HG03565 (cell line): ENCODE data around the gene TMEM106C.

Source experiments
- ATAC-seq: cut with Tn5 transposase; IDR thresholded peaks from one replicate; pipeline ENCODE4 v1.9.1; 2021; ENCODE audit warnings: mild to moderate bottlenecking, moderate library complexity; ENCODE audit not compliant: unreplicated experiment

Gene TMEM106C

GRCh38 chr12:47992776-47993175 is 29.4 kb downstream of the TMEM106C start:
- ATAC-seq, result no peak

GRCh38 chr12:47993491-47993890 is 30.1 kb downstream of the TMEM106C start:
- no peak for ATAC-seq

GRCh38 chr12:47995981-47996401 is 32.6 kb downstream of the TMEM106C start:
- no peak for ATAC-seq

GRCh38 chr12:47997321-47997720 is 33.9 kb downstream of the TMEM106C start:
- no peak for ATAC-seq

- no peak for ATAC-seq
These were observed 36.4 kb downstream of the TMEM106C start for GRCh38 chr12:47999816-48000215.

- ATAC-seq, result no peak
These were observed 37.6 kb downstream of the TMEM106C start for GRCh38 chr12:48000878-48001504.

- ATAC-seq, result no peak
These were observed 38.4 kb downstream of the TMEM106C start for GRCh38 chr12:48001505-48002413.

- ATAC-seq, result no peak
These were observed 39.0 kb downstream of the TMEM106C start for GRCh38 chr12:48002414-48002730.

GRCh38 chr12:48002773-48003218 is 39.4 kb downstream of the TMEM106C start:
- ATAC-seq, result no peak

- no peak for ATAC-seq
These were observed 40.0 kb downstream of the TMEM106C start for GRCh38 chr12:48003226-48004052.

GRCh38 chr12:48004053-48004941 is 40.9 kb downstream of the TMEM106C start, which contains the start of gene COL2A1:
COL2A1 (minus strand) TSS chr12:48004476; CDS start chr12:48004321, 155 bp downstream.
- ATAC-seq, result no peak

GRCh38 chr12:48005001-48005749 is 41.8 kb downstream of the TMEM106C start:
- no peak for ATAC-seq

GRCh38 chr12:48005750-48006021 is 42.3 kb downstream of the TMEM106C start:
- no peak for ATAC-seq

GRCh38 chr12:48007206-48007605 is 43.8 kb downstream of the TMEM106C start:
- ATAC-seq, result no peak

- ATAC-seq, result no peak
These were observed 45.0 kb downstream of the TMEM106C start for GRCh38 chr12:48008349-48008748.

- ATAC-seq, result no peak
These were observed 45.6 kb downstream of the TMEM106C start for GRCh38 chr12:48008950-48009349.

GRCh38 chr12:48009471-48009870 is 46.1 kb downstream of the TMEM106C start:
- ATAC-seq, result no peak

- ATAC-seq, result no peak
These were observed 47.1 kb downstream of the TMEM106C start for GRCh38 chr12:48010366-48010970.

GRCh38 chr12:48012070-48012469 is 48.7 kb downstream of the TMEM106C start:
- no peak for ATAC-seq
